SK-N-SH (cell line): Measurements from ENCODE around the gene PRRT1.
"Not testable (repeated sequence)": the region's sequence is repeated elsewhere in the genome, so short reads cannot be mapped to it uniquely, and the experiment has no call there.

Source experiments
- EP300 ChIP-seq, 2 experiments: IDR thresholded peaks; 2 replicates each; pipeline versions ENCODE4 v1.4.0 to v1.6.1; 2012; ENCODE audit warnings: borderline replicate concordance in 1 of 2, low read depth in 1 of 2, low read length in 1 of 2
- POLR2AphosphoS5 ChIP-seq: IDR thresholded peaks from 2 replicates; pipeline ENCODE4 v1.6.1; 2012; ENCODE audit warnings: low read depth, low read length
- RCOR1 ChIP-seq: fragments of 150-350 bp; IDR thresholded peaks from 2 replicates; pipeline ENCODE4 v1.6.1; 2017; ENCODE audit warnings: antibody characterized with exemption, low read length
- TAF1 ChIP-seq: IDR thresholded peaks from 2 replicates; pipeline ENCODE4 v1.6.1; 2012; ENCODE audit warnings: low read depth, mild to moderate bottlenecking, low read length, moderate library complexity, borderline replicate concordance
- TF ChIP-seq, protein P1 (sequence below): fragments of 200-600 bp; sonication (generic); IDR thresholded peaks from 2 replicates; pipeline ENCODE4 v1.6.1; 2017; ENCODE audit warnings: antibody characterized with exemption, mild to moderate bottlenecking, moderate library complexity
- TF ChIP-seq, protein P2 (sequence below): IDR thresholded peaks from 2 replicates; pipeline ENCODE4 v1.4.0; 2012; ENCODE audit warnings: low read depth, borderline replicate concordance

- TF ChIP-seq TAF1; RCOR1; POLR2AphosphoS5; EP300 (IDR thresholded peaks at IDR 0.05; ENCODE audit: borderline replicate concordance in 1 of 2, low read depth in 1 of 2, low read length in 1 of 2): not testable (repeated sequence)
- TF ChIP-seq, protein P1, sequence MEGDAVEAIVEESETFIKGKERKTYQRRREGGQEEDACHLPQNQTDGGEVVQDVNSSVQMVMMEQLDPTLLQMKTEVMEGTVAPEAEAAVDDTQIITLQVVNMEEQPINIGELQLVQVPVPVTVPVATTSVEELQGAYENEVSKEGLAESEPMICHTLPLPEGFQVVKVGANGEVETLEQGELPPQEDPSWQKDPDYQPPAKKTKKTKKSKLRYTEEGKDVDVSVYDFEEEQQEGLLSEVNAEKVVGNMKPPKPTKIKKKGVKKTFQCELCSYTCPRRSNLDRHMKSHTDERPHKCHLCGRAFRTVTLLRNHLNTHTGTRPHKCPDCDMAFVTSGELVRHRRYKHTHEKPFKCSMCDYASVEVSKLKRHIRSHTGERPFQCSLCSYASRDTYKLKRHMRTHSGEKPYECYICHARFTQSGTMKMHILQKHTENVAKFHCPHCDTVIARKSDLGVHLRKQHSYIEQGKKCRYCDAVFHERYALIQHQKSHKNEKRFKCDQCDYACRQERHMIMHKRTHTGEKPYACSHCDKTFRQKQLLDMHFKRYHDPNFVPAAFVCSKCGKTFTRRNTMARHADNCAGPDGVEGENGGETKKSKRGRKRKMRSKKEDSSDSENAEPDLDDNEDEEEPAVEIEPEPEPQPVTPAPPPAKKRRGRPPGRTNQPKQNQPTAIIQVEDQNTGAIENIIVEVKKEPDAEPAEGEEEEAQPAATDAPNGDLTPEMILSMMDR: not testable (repeated sequence)
- TF ChIP-seq, protein P2, sequence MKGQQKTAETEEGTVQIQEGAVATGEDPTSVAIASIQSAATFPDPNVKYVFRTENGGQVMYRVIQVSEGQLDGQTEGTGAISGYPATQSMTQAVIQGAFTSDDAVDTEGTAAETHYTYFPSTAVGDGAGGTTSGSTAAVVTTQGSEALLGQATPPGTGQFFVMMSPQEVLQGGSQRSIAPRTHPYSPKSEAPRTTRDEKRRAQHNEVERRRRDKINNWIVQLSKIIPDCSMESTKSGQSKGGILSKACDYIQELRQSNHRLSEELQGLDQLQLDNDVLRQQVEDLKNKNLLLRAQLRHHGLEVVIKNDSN: not testable (repeated sequence)
Measured at GRCh38 chr6:32100251-32100650, 51.5 kb downstream of the PRRT1 start.
